HepG2 (cell line): ENCODE results near the gene JMJD8. TPM values are rescaled to one million over a fixed set of nuclear protein-coding genes. Genes with fewer than 3 reads are reported as not detected.

ENCODE experiments used
- ATAC-seq: fragments of 200-7000 bp; cut with Tn5 transposase; 3 replicates; pipeline ENCODE4 v1.9.1; 2020; ENCODE audit warnings: mild to moderate bottlenecking, moderate library complexity
- BruUV-seq: library from RNA; stranded (reverse); fragments of 400-500 nt; replicated peaks from 2 replicates; lab custom pipeline; 2021; lab: Mats Ljungman, UMichigan
- CTCF ChIA-PET: fragments of 300-600 bp; formaldehyde crosslinking; extraction: SDS; loops from one replicate; lab custom pipeline; 2021; ENCODE audit warnings: low total read pairs, inconsistent platforms, low intra/inter-chr PET ratio; lab: Yijun Ruan, JAX
- POLR2A ChIA-PET: fragments of 350-600 bp; sonication (Branson Sonifier 250); formaldehyde crosslinking; loops from one replicate; lab custom pipeline; 2020; ENCODE audit warnings: antibody characterized with exemption, inconsistent platforms; lab: Yijun Ruan, JAX
- DNase-seq: peaks from one replicate; pipeline ENCODE4 v3.0.0-alpha.2; 2015; ENCODE audit warnings: low spot score
- FAIRE-seq: peaks from 3 replicates; lab custom pipeline; 2011; peaks lifted over from hg19 to GRCh38; lab: Jason Lieb, UNC
- H2AFZ ChIP-seq: one replicate; pipeline ENCODE4 v1.6.1; 2011; ENCODE audit warnings: low read length, inconsistent platforms
- H3K27ac ChIP-seq: fragments of 300-600 bp; 3 replicates; pipeline ENCODE4 v1.8.0; 2011; ENCODE audit warnings: mixed run types, mild to moderate bottlenecking, mixed read lengths, low read length, inconsistent platforms; ENCODE audit not compliant: insufficient read depth; ENCODE audit errors: extremely low read length
- H3K27me3 ChIP-seq, 2 experiments: fragments of 200-600 bp in 1 of 2; 2 replicates in 1 of 2; 3 replicates in 1 of 2; pipeline versions ENCODE4 v1.6.0 to v1.8.0; 2011; ENCODE audit warnings: low read length in 2 of 2, mild to moderate bottlenecking in 2 of 2, moderate library complexity in 2 of 2, inconsistent platforms in 1 of 2; ENCODE audit not compliant: insufficient read depth in 2 of 2, control insufficient read depth in 1 of 2
- H3K36me3 ChIP-seq, 2 experiments: fragments of 200-600 bp in 1 of 2; replicated peaks in 1 of 2; 2 replicates in 1 of 2; 3 replicates in 1 of 2; pipeline versions ENCODE4 v1.5.1 to v1.8.0; 2011; ENCODE audit warnings: low read length in 2 of 2, inconsistent platforms in 1 of 2; ENCODE audit not compliant: insufficient read depth in 2 of 2, control insufficient read depth in 1 of 2
- H3K4me1 ChIP-seq: 2 replicates; pipeline ENCODE4 v1.5.1; 2012; ENCODE audit warnings: low read length, inconsistent platforms; ENCODE audit not compliant: insufficient read depth
- H3K4me2 ChIP-seq: 2 replicates; pipeline ENCODE4 v1.6.0; 2011; ENCODE audit warnings: low read depth, low read length, inconsistent platforms
- H3K4me3 ChIP-seq, 3 experiments: fragments of 200-600 bp in 1 of 3; sonication (generic), shearing (Covaris generic) in 1 of 3; replicated peaks in 1 of 3; 2 replicates each; pipeline ENCODE4 v1.5.1; 2011 to 2016; ENCODE audit warnings: low read length in 3 of 3, inconsistent platforms in 2 of 3, low read depth in 2 of 3, mild to moderate bottlenecking in 2 of 3, control low read depth in 1 of 3, mixed read lengths in 1 of 3; ENCODE audit not compliant: insufficient read depth in 1 of 3
- H3K79me2 ChIP-seq: one replicate; pipeline ENCODE4 v1.6.1; 2011; ENCODE audit warnings: low read length, inconsistent platforms; ENCODE audit not compliant: insufficient read depth
- H3K9ac ChIP-seq: 2 replicates; pipeline ENCODE4 v1.6.0; 2011; ENCODE audit warnings: mild to moderate bottlenecking, low read depth, low read length, inconsistent platforms; ENCODE audit not compliant: insufficient read depth
- H3K9me3 ChIP-seq: 2 replicates; pipeline ENCODE4 v1.5.1; 2012; ENCODE audit warnings: mild to moderate bottlenecking, low read length
- H4K20me1 ChIP-seq: 2 replicates; pipeline ENCODE4 v1.6.0; 2011; ENCODE audit warnings: inconsistent platforms, mild to moderate bottlenecking, low read length, moderate library complexity; ENCODE audit not compliant: insufficient read depth
- AGO2 ChIP-seq: fragments of 200-400 bp; formaldehyde crosslinking; optimal IDR thresholded peaks from 2 replicates; pipeline ENCODE3; 2017; ENCODE audit warnings: mild to moderate bottlenecking, low read depth, low read length, moderate library complexity
- KMT2B ChIP-seq: IDR thresholded peaks from 2 replicates; pipeline ENCODE4 v1.6.1; 2016; ENCODE audit warnings: missing genetic modification reagents, missing compliant biosample characterization
- MEIS1 ChIP-seq: sonication (generic); formaldehyde crosslinking; IDR thresholded peaks from 2 replicates; pipeline ENCODE4 v1.9.0; 2021; ENCODE audit warnings: mild to moderate bottlenecking, missing genetic modification reagents, moderate library complexity, borderline replicate concordance
- RARA ChIP-seq: IDR thresholded peaks from 2 replicates; pipeline ENCODE4 v1.6.1; 2016; ENCODE audit warnings: missing genetic modification reagents, missing compliant biosample characterization
- RBFOX2 ChIP-seq: fragments of 200-400 bp; formaldehyde crosslinking; IDR thresholded peaks from 2 replicates; pipeline ENCODE4 v1.6.1; 2017; ENCODE audit warnings: low read depth, mild to moderate bottlenecking, low read length
- TOPORS ChIP-seq: sonication (generic); formaldehyde crosslinking; IDR thresholded peaks from 2 replicates; pipeline ENCODE4 v1.8.0; 2023; ENCODE audit warnings: mild to moderate bottlenecking, missing genetic modification reagents
- WGBS: methylation state at CpG from one replicate; pipeline ENCODE4 v1.1.6; 2017; ENCODE audit warnings: low lambda C conversion rate; 5-methylcytosine and 5-hydroxymethylcytosine counted together
- in situ Hi-C: cut with HindIII; loops from 2 replicates; pipeline ENCODE4 v1.10.0; 2017; ENCODE audit warnings: low pct_unique_long_range_greater_than_20kb; ENCODE audit not compliant: extremely low pct_ligation_motif_present
- intact Hi-C: fragments of 100-400 bp; cut with micrococcal nuclease; formaldehyde crosslinking; loops from one replicate; pipeline ENCODE4 v1.10.0; 2022; ENCODE audit not compliant: unreplicated experiment
- polyA plus RNA-seq, 8 experiments: library from polyadenylated mRNA; depleted of rRNA in 3 of 8; stranded (reverse) in 7 of 8; unstranded in 1 of 8; fragments of >200 nt; fragmentation: Illumina TruSeq in 4 of 8; extraction: Trizol in 4 of 8; gene quantifications; 2 replicates each; pipeline versions ENCODE4 v1.2.1 to v1.2.3, GENCODE V29; 2011 to 2016; ENCODE audit warnings: low read depth in 4 of 8, missing spikeins in 1 of 8, mixed read lengths in 1 of 8; ENCODE audit not compliant: insufficient read depth in 1 of 8
- total RNA-seq, 5 experiments: library from RNA; depleted of rRNA; stranded (reverse); fragments of >200 nt; fragmentation: Illumina TruSeq; extraction: Trizol; gene quantifications; 2 replicates each; pipeline ENCODE4 v1.2.3, GENCODE V29; 2016; ENCODE audit warnings: low read depth in 1 of 5
- TF ChIP-seq, protein P1 (sequence below): sonication (generic); formaldehyde crosslinking; IDR thresholded peaks from 2 replicates; pipeline ENCODE4 v1.4.0; 2020; ENCODE audit warnings: missing genetic modification reagents, low read depth, mild to moderate bottlenecking, borderline replicate concordance
- TF ChIP-seq, protein P2 (sequence below): sonication (generic); formaldehyde crosslinking; IDR thresholded peaks from 2 replicates; pipeline ENCODE4; 2020; ENCODE audit warnings: missing genetic modification reagents, mild to moderate bottlenecking, borderline replicate concordance
- TF ChIP-seq, protein P3 (sequence below): sonication (generic); formaldehyde crosslinking; IDR thresholded peaks from 2 replicates; pipeline ENCODE4 v1.5.1; 2020; ENCODE audit warnings: missing genetic modification reagents, mild to moderate bottlenecking, borderline replicate concordance

JMJD8 gene
- total and polyA plus RNA-seq, 2 of the 13 experiments (the other 11 are each of a cell fraction or from before 2014, with no cell fraction given), result 2.6 to 11.8 TPM

DNA sequence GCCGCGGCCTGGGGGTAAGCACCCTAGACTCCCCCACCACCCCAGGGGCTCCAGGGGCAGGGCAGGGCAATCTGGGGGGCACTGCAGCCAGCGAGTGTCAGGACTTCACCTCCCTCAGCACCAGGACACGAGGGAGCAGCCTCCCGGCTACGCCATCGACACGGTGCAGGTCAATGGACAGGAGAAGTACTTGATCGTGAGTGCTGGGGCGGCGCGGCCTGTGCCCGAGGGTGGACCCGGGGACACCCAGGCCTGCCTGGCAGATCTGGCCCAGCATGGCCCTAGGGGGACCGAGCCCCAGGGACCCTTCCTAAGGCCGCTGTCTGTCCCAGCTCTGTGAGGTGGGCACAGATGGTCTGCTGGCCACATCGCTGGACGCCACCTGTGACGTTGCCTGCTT is 11.8 kb downstream of the JMJD8 start:
- WGBS, result 92% methylated on average over 5 of the region's 19 CpGs
- DNase-seq, result no peak
- POLR2A ChIA-PET, result interaction anchor here (0.6 kb wide), 1 partner anchor 36 kb away, joined by 3 read pairs; the partner anchor contains the start of gene METTL26
- in situ Hi-C loops (no loop called here), intact Hi-C loops (no loop called here)
- no peak overlapping the region for H3K27ac ChIP-seq
- CTCF ChIA-PET, result no interaction called here
- H4K20me1 ChIP-seq, result no peaks in the 10 kb centered on the region
- H3K9ac ChIP-seq, result no peak overlapping the region
- peaks cover 22 to 42% of the 10 kb centered on the region in 2 experiments; a peak in 4 of 5 replicates for H3K36me3 ChIP-seq
- no peaks in the 10 kb centered on the region for H3K27me3 ChIP-seq
- H2AFZ ChIP-seq, result no peak overlapping the region
- H3K4me3 ChIP-seq, result no peak overlapping the region
- peak; percentile 48; the same call in 1 of the 2 replicates for TF ChIP-seq RBFOX2
- TF ChIP-seq RARA (CRISPR knock-in tag), result no peak
- TF ChIP-seq AGO2, result peak; percentile 19
- TF ChIP-seq, protein P1, sequence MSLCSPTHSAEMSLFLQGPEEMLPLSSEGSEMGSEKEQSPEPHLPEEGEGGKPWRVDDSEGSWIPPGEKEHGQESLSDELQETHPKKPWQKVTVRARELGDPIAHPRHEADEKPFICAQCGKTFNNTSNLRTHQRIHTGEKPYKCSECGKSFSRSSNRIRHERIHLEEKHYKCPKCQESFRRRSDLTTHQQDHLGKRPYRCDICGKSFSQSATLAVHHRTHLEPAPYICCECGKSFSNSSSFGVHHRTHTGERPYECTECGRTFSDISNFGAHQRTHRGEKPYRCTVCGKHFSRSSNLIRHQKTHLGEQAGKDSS, result no peak
- TF ChIP-seq KMT2B (CRISPR knock-in tag), result no peak
- TF ChIP-seq TOPORS, result no peak
- TF ChIP-seq, protein P2, sequence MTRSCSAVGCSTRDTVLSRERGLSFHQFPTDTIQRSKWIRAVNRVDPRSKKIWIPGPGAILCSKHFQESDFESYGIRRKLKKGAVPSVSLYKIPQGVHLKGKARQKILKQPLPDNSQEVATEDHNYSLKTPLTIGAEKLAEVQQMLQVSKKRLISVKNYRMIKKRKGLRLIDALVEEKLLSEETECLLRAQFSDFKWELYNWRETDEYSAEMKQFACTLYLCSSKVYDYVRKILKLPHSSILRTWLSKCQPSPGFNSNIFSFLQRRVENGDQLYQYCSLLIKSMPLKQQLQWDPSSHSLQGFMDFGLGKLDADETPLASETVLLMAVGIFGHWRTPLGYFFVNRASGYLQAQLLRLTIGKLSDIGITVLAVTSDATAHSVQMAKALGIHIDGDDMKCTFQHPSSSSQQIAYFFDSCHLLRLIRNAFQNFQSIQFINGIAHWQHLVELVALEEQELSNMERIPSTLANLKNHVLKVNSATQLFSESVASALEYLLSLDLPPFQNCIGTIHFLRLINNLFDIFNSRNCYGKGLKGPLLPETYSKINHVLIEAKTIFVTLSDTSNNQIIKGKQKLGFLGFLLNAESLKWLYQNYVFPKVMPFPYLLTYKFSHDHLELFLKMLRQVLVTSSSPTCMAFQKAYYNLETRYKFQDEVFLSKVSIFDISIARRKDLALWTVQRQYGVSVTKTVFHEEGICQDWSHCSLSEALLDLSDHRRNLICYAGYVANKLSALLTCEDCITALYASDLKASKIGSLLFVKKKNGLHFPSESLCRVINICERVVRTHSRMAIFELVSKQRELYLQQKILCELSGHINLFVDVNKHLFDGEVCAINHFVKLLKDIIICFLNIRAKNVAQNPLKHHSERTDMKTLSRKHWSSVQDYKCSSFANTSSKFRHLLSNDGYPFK (CRISPR knock-in tag), result no peak
- no peak for TF ChIP-seq MEIS1 (CRISPR knock-in tag)
- TF ChIP-seq, protein P3, sequence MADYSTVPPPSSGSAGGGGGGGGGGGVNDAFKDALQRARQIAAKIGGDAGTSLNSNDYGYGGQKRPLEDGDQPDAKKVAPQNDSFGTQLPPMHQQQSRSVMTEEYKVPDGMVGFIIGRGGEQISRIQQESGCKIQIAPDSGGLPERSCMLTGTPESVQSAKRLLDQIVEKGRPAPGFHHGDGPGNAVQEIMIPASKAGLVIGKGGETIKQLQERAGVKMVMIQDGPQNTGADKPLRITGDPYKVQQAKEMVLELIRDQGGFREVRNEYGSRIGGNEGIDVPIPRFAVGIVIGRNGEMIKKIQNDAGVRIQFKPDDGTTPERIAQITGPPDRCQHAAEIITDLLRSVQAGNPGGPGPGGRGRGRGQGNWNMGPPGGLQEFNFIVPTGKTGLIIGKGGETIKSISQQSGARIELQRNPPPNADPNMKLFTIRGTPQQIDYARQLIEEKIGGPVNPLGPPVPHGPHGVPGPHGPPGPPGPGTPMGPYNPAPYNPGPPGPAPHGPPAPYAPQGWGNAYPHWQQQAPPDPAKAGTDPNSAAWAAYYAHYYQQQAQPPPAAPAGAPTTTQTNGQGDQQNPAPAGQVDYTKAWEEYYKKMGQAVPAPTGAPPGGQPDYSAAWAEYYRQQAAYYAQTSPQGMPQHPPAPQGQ, result no peak
- no peak for FAIRE-seq
- no peak overlapping the region for H3K4me2 ChIP-seq
- peaks cover 17% of the 10 kb centered on the region for H3K79me2 ChIP-seq
- no peaks in the 10 kb centered on the region for H3K9me3 ChIP-seq
- peaks cover 36% of the 10 kb centered on the region for H3K4me1 ChIP-seq
- BruUV-seq, result no TSS peak
- ATAC-seq, result no peak
